Colonic mucosa (tissue), 4 donors: ENCODE measurements around the gene SLC24A3. TPM values are rescaled to one million over a fixed set of nuclear protein-coding genes. Genes with fewer than 3 reads are reported as not detected.

ENCODE experiments used
- DNase-seq: peaks from one replicate; pipeline ENCODE4 v3.0.0-alpha.2; 2020
- H3K27ac ChIP-seq: fragments of 200-600 bp; one replicate; pipeline ENCODE4 v1.8.0; 2021
- H3K27me3 ChIP-seq: fragments of 200-600 bp; one replicate; pipeline ENCODE4 v1.8.0; 2021
- H3K36me3 ChIP-seq: fragments of 200-600 bp; one replicate; pipeline ENCODE4 v1.8.0; 2021
- H3K4me1 ChIP-seq: fragments of 200-600 bp; one replicate; pipeline ENCODE4 v1.8.0; 2021; ENCODE audit warnings: mild to moderate bottlenecking
- H3K4me3 ChIP-seq: fragments of 200-600 bp; one replicate; pipeline ENCODE4 v1.8.0; 2021
- H3K9ac ChIP-seq, 2 donors: one replicate each; pipeline ENCODE4 v1.7.0; 2013; ENCODE audit warnings: control low read depth in 2 of 2, low read depth in 2 of 2, low read length in 2 of 2
- H3K9me3 ChIP-seq: fragments of 200-600 bp; one replicate; pipeline ENCODE4 v1.8.0; 2021
- intact Hi-C: fragments of 100-400 bp; cut with DNase I; formaldehyde crosslinking; loops from one replicate; pipeline ENCODE4 v1.14.1; 2022
- total RNA-seq, 2 donors: library from RNA; stranded (reverse); fragmentation: NEBNext Ultra II Directional in 1 of 2; extraction: Animal tissue kit (Norgen Biotek cat#: 25700) in 1 of 2; gene quantifications; one replicate each; pipeline ENCODE4 v1.2.1, GENCODE V29; 2021
- TF ChIP-seq, protein P1 (sequence below): fragments of 200-600 bp; IDR thresholded peaks from one replicate; pipeline ENCODE4 v1.8.0; 2022; ENCODE audit warnings: antibody characterized with exemption, mild to moderate bottlenecking
- donor health status: healthy.
- donor health status: DM: no; HTN: no; CAD: no.
- donor health status: DM: no; HTN: no; CAD: no.

The SLC24A3 gene
- total RNA-seq, 2 donors from 2014 or later: 3.6 to 6.6 TPM

DNA sequence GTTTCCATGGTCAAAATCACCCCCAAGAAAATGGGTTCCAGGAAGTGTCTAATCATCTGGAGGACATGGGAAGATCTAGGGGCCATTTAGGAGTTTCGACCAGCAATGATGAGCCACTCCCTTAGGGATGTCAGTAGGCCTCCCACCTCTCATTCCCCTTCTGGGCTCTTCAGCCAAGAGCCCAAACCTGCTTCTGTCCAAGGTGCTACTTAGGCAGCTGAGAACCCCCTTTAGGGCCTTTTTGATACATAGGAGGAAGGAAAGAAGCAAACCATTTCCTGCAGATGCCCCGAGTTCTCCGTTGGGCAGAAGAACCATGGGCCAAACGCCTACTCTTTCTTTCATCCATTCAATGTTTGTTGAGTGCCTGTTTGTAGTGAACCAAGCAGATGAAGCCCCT is 404.2 kb downstream of the SLC24A3 start:
- Histone ChIP-seq H3K27me3 (no peaks in the 10 kb centered on the region), H3K36me3 (no peaks in the 10 kb centered on the region), H3K4me3 (no peak overlapping the region), H3K9me3 (no peaks in the 10 kb centered on the region), H3K27ac (no peak overlapping the region), H3K9ac (no peak overlapping the region), H3K4me1 (no peaks in the 10 kb centered on the region)
- DNase-seq: no peak
- TF ChIP-seq, protein P1, sequence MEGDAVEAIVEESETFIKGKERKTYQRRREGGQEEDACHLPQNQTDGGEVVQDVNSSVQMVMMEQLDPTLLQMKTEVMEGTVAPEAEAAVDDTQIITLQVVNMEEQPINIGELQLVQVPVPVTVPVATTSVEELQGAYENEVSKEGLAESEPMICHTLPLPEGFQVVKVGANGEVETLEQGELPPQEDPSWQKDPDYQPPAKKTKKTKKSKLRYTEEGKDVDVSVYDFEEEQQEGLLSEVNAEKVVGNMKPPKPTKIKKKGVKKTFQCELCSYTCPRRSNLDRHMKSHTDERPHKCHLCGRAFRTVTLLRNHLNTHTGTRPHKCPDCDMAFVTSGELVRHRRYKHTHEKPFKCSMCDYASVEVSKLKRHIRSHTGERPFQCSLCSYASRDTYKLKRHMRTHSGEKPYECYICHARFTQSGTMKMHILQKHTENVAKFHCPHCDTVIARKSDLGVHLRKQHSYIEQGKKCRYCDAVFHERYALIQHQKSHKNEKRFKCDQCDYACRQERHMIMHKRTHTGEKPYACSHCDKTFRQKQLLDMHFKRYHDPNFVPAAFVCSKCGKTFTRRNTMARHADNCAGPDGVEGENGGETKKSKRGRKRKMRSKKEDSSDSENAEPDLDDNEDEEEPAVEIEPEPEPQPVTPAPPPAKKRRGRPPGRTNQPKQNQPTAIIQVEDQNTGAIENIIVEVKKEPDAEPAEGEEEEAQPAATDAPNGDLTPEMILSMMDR: no peak
- intact Hi-C loops: no loop called here

DNA sequence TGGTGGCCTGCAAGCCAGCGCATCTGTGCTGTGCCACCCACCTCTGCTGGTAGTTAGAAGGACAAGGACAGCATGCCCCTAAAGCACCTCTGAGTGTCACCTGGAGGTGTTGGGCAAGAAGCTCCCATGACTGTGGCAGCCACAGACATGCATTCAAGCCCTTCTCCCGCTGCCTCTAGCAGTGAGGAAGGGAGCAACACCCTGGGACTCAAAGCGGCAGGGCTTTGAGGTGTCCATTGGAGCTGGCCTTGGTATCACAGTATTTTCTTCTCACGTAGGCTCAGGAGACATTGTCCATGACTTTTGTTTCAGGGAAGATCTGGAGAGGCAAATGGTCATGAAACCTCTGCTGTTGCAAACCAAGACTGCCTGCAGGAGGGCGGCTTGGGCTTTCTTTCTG is 404.8 kb downstream of the SLC24A3 start:
- TF ChIP-seq, protein P1: no peak
- Histone ChIP-seq H3K4me1 (no peaks in the 10 kb centered on the region), H3K36me3 (no peaks in the 10 kb centered on the region), H3K4me3 (no peak overlapping the region), H3K9ac (no peak overlapping the region), H3K9me3 (no peaks in the 10 kb centered on the region), H3K27ac (no peak overlapping the region), H3K27me3 (no peaks in the 10 kb centered on the region)
- intact Hi-C loops: no loop called here
- DNase-seq: no peak

DNA sequence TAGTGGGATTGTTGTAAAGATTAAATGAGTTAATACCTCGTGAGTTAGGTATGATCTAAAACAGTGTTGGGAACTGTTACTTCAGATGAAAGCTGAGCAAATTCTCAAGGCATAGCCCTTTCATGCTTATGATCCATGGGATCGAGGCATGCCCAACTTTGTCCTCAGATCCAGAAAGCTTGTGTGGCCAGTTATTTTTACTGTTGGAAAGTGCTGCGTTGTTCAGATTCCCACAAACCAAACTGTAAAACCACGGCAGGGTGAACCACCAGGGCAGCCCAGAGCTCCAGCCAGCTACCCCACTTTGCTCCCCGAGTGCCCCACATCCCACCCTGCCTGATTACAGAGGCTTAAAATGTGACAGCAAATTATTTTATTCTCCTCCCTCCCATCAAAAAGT is 406.3 kb downstream of the SLC24A3 start:
- no peak overlapping the region for H3K27ac ChIP-seq
- intact Hi-C loops: no loop called here
- no peaks in the 10 kb centered on the region for H3K36me3 ChIP-seq
- H3K9me3 ChIP-seq: no peaks in the 10 kb centered on the region
- DNase-seq: no peak
- H3K27me3 ChIP-seq: no peaks in the 10 kb centered on the region
- H3K4me3 ChIP-seq: no peak overlapping the region
- no peaks in the 10 kb centered on the region for H3K4me1 ChIP-seq
- TF ChIP-seq, protein P1: no peak
- H3K9ac ChIP-seq: no peak overlapping the region

DNA sequence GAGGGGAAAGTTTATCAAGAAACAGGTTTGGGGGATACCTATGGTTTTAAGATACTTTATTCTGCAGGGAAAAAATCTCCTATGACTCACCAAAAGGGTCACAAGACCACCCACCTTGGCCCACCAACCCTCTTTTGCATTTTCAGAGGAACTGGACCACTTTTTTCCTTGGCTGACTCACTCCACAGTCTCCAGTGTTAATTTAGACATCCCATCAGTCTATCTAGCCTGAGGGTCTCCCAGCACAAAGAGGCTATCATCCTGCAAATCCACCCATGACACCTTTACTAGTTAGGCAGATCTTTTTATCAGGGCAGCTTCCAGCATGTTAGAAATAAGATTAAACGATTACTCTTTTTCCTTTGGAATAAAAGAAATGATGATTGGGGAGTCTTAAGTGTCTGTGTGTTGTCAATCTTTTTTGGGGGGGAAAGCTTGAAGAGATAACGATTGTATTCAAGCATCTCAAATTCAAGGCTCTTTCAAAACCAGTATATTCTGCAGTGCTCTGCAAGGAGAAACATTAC is 407.5 kb downstream of the SLC24A3 start:
- no peak overlapping the region for H3K9ac ChIP-seq
- H3K36me3 ChIP-seq: no peaks in the 10 kb centered on the region
- no peaks in the 10 kb centered on the region for H3K27me3 ChIP-seq
- H3K4me3 ChIP-seq: no peak overlapping the region
- H3K4me1 ChIP-seq: no peaks in the 10 kb centered on the region
- H3K27ac ChIP-seq: no peak overlapping the region
- intact Hi-C loops: no loop called here
- H3K9me3 ChIP-seq: no peaks in the 10 kb centered on the region
- TF ChIP-seq, protein P1: no peak
- DNase-seq: no peak

DNA sequence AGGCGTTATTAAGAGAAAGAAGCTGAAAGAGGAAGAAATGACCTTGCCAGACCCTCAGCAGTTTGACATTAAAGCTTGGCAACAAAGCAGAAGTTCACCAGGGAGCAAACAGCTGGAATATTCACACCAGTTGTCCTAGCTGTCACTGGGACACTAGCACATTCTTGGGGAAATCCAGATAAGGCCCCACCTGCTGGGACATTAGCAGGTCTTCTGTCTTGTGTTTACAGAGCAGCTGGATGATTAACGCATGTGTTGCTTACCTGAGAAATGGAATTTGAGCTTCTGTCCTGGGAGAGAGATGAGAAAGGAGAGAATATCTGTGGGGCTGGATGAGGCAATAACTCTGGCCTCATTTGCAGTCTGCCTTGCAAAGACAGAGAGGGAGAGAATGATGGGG is 408.0 kb downstream of the SLC24A3 start:
- no peaks in the 10 kb centered on the region for H3K36me3 ChIP-seq
- TF ChIP-seq, protein P1: no peak
- no peaks in the 10 kb centered on the region for H3K27me3 ChIP-seq
- H3K4me3 ChIP-seq: no peak overlapping the region
- H3K27ac ChIP-seq: no peak overlapping the region
- intact Hi-C loops: no loop called here
- no peaks in the 10 kb centered on the region for H3K9me3 ChIP-seq
- H3K9ac ChIP-seq: no peak overlapping the region
- no peak for DNase-seq
- no peaks in the 10 kb centered on the region for H3K4me1 ChIP-seq
